HG03558 (cell line): Measurements from ENCODE around the gene TTLL13.
"Not testable (repeated sequence)": the region's sequence is repeated elsewhere in the genome, so short reads cannot be mapped to it uniquely, and the experiment has no call there.

Experiments
- ATAC-seq: cut with Tn5 transposase; IDR thresholded peaks from one replicate; pipeline ENCODE4 v1.9.1; 2021; ENCODE audit warnings: moderate number of reproducible peaks; ENCODE audit not compliant: unreplicated experiment; ENCODE audit errors: extremely low read depth

Gene TTLL13

DNA sequence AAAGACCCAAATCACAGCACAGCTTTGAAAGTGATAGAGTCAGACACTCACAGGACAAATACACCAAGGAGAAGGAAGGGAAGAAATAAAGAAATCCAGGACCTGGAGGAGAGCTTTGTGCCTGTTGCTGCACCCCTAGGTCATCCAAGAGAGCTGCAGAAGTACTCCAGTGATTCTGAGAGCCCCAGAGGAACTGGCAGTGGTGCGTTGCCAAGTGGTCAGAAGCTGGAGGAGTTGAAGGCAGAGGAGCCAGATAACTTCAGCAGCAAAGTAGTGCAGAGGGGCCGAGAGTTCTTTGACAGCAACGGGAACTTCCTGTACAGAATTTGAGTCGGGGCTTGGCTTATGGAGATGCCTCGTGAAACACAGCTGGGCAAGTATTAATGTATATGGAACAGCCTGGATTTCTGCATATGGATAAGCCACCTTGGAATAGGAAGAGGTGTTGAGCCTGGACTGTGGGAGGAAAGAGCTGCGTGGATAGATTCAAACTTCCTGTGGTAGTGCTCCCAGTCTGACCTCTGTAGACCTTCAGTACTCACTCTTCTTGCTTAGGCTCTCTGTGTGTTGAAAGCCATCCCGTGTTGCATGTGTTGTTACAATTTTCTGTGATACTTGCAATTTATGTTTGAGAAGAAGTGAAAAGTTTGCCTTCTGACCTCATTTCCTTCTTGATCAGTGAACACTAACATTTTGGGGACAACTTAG lies 22.3 kb downstream of the TTLL13 start:
- no peak for ATAC-seq

DNA sequence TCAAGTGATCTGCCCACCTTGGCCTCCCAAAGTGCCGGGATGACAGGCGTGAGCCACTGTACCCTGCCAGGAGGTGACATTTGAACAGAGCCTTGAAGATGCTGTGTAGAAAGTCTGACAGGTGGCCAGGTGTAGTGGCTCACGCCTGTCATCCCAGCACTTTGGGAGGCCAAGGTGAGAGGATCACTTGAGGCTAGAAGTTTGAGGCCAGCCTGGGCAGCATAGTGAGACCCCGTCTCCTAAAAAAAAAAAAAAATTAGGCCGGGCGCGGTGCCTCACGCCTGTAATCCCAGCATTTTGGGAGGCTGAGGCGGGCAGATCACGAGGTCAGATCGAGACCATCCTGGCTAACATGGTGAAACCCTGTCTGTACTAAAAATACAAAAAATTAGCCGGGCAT lies 29.1 kb downstream of the TTLL13 start:
- ATAC-seq = not testable (repeated sequence)

DNA sequence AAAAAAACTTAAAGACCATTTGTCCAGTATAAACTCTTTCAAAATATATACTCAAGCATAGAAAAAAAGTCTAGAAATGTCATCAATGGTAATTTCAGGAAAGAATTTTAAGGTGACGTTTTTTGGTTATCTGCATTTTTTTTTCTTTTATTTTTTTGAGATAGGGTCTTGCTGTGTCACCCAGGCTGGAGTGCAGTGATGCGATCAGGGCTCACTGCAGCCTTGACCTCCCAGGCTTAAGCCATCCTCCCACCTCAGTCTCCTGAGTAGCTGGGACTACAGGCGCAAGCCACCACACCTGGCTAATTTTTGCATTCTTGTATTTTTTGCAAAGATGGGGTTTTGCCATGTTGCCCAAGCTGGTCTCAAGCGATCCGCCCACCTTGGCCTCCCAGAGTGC lies 31.4 kb downstream of the TTLL13 start:
- ATAC-seq = not testable (repeated sequence)

GRCh38 chr15:90281637-90282036 lies 32.3 kb downstream of the TTLL13 start:
- ATAC-seq = not testable (repeated sequence)

GRCh38 chr15:90286678-90287077 lies 37.3 kb downstream of the TTLL13 start:
- no peak for ATAC-seq

DNA sequence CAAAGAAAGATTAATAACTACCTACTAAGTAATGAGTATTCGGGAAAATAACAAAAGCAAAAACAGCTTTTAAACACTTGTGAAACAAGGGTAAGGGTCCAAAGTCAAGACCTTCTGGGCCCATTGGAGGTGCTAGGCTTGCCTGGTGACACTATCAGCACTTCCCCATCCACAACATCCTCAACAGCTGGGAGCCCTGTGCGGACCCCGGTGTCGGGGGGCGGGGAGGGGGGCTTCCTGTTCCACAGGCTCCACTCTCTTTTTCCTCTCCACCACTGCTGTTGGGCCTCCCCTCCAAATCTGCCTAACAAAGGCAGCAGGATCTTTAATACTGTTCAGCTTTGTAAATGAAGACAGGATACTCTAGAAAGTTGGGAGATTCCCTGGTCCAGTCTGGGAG lies 37.7 kb downstream of the TTLL13 start:
- no peak for ATAC-seq

- ATAC-seq = no peak
Observed at GRCh38 chr15:90287946-90288345, 38.6 kb downstream of the TTLL13 start.

GRCh38 chr15:90291679-90292356 lies 42.5 kb downstream of the TTLL13 start:
- ATAC-seq = no peak

- not testable (repeated sequence) for ATAC-seq
Observed at GRCh38 chr15:90293040-90293810, 43.9 kb downstream of the TTLL13 start.

- no peak for ATAC-seq
Observed at GRCh38 chr15:90294159-90294558, 44.8 kb downstream of the TTLL13 start.

DNA sequence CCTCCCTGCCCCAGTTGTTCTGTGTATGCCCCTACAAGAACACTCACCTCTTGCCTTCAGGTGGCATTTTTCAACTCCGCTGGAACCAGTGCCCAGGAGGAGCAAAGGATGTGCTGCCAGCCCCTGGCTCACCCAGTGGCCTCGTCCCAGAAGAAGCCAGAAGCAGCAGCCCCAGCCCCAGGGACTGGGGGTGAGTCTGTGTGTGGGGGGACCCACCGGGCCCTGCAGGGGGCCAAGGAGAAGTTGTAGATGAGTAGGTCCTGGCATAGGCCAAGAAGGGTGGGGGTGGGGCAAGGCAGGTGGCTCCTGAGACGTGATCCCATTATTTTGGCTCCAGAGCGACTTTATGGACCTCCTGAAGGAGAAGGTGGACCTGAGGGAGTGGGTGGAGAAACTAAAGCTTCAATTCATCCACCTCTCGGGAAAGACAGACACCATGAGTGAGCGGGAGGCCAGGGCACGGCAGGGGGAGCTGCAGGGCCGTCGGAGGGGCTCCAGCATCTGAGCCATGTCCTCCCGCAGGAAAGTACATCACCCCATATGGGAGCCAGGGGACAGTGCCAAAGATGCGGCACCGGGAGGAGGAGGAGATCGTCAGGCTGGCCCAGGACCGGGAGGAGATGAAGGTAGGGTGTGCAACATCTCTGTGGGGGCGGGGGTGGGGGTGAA lies 45.4 kb downstream of the TTLL13 start:
- no peak for ATAC-seq

- ATAC-seq = no peak
Observed at GRCh38 chr15:90295270-90295648, 45.9 kb downstream of the TTLL13 start.

DNA sequence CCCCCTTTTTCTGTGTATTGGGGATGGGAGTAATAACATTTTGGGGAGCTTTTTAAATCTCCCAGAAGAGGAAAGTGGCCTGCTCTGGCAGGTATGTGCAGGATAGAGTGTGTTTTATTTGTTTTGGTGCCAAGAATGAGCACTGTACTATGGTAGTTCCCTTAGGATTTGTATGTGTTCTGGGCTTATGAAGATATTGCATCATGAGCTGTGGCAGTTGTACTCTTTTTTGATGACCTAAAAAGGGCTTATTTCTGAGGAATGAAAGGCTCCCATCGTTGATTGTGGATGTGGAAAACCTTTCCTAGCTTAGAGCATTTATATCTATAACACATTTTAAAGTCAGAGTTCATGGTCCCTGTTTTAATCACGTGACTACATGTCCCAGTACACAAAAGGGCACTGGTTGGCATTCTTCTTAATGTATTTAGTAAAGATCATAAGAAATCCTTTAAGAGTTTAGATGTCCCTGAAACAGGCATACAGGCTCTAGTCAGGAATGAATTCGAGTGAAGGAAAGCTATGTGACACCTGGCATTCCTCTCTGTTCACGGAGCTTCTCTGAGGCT lies 47.0 kb downstream of the TTLL13 start:
- not testable (repeated sequence) for ATAC-seq

GRCh38 chr15:90297021-90297420 lies 47.7 kb downstream of the TTLL13 start:
- ATAC-seq = no peak

GRCh38 chr15:90300541-90300940 lies 51.2 kb downstream of the TTLL13 start:
- no peak for ATAC-seq

DNA sequence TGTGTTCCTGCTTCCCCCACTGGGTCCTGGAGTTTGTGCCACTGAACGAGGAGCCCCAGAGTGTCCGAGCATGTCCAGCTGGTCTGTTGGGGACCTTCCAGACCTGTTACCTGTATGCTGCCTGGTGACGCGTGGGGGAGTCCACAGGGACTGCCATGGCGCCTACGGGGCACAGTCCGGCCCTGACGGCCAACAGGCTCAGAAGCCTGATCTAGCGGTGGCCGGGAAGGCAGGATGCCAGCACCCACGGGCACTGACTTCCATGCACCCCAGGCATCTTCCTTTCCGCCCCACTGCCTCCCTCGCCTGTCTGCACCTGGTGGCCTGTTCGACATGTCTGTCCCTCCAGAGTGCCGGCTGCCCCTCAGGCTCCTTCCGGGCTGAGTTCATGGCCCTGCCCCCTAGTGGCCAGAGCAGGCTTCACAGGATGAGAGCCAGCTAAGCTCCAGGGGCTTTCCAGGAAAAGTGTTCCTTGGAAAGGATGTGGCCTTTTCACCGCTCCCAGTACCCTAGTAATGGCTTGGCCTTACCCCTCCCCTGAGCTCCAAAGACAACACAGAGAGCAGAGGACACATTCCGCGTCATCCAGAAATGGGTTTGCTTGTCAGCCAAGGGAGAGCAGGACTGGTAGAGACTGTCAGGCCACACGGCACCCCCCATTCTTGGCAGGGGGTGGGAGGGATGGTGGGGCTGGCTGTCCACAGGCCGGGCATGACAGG lies 51.8 kb downstream of the TTLL13 start:
- ATAC-seq = no peak

GRCh38 chr15:90301707-90302300 lies 52.4 kb downstream of the TTLL13 start:
- no peak for ATAC-seq

DNA sequence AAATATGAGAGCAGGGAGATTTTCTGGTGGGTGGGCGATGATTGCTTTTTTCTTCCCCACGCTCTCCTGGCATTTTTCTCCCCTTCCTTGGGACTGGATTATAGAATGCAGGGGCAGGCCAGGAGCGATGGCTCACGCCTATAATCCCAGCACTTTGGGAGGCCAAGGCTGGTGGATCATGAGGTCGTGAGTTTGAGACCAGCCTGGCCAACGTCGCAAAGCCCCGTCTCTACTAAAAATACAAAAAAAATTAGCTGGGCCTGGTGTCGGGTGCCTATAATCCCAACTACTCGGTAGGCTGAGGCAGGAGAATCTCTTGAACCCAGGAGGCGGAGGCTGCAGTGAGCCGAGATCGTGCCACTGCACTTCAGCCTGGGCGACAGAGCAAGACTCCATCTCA lies 56.0 kb downstream of the TTLL13 start:
- not testable (repeated sequence) for ATAC-seq

DNA sequence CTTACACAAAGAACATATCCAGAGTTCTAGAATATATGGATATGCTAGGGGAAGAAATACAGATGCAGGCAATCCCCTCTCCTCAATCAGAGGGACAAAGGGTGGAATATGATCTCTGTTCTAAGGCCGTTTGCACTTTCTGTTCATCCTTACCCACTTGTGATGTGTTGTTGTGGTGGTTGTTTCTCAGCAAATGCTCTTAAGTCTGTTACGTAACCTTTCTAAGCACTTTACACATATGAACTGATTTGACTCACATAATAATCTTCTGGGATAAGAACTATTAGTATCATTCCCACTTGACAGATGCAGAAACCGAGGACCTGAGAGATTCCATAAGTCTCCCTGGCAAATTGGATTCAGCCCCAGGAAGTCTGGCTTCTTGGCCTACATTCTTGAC lies 56.6 kb downstream of the TTLL13 start:
- ATAC-seq = no peak
